H1 (cell line): Measurements from ENCODE around the gene GAP43. TPM values are rescaled to one million over a fixed set of nuclear protein-coding genes. Genes with fewer than 3 reads are reported as not detected.

Experiments
- CTCF ChIA-PET: fragments of 300-600 bp; sonication (Branson Sonifier 250); formaldehyde crosslinking; loops from one replicate; lab custom pipeline; 2021; ENCODE audit not compliant: partially characterized antibody; lab: Charles Lee
- POLR2A ChIA-PET: fragments of 300-600 bp; sonication (Branson Sonifier 250); formaldehyde crosslinking; loops from one replicate; lab custom pipeline; 2021; ENCODE audit warnings: inconsistent platforms; ENCODE audit not compliant: partially characterized antibody; lab: Charles Lee
- DNase-seq, 2 experiments: peaks; one replicate each; pipeline versions ENCODE4 v3.0.0 to v3.0.0-alpha.2; 2010 to 2022; ENCODE audit warnings: low spot score in 2 of 2, low read depth in 1 of 2, mixed read lengths in 1 of 2
- FAIRE-seq: peaks from 2 replicates; lab custom pipeline; 2011; peaks lifted over from hg19 to GRCh38; lab: Jason Lieb, UNC
- H2AFZ ChIP-seq: 2 replicates; pipeline ENCODE4 v1.8.1; 2012; ENCODE audit warnings: low read length, inconsistent platforms
- H2AK5ac ChIP-seq: 2 replicates; pipeline ENCODE4 v1.6.1; 2013; ENCODE audit warnings: low read depth, low read length
- H2BK120ac ChIP-seq: replicated peaks from 2 replicates; pipeline ENCODE3; 2013; ENCODE audit warnings: low read depth, low read length, inconsistent platforms
- H2BK12ac ChIP-seq: 2 replicates; pipeline ENCODE4 v1.6.1; 2013; ENCODE audit warnings: low read depth, low read length
- H2BK15ac ChIP-seq: 2 replicates; pipeline ENCODE4 v1.6.1; 2013; ENCODE audit warnings: low read length
- H2BK20ac ChIP-seq: 2 replicates; pipeline ENCODE4 v1.6.1; 2013; ENCODE audit warnings: low read length
- H2BK5ac ChIP-seq: 2 replicates; pipeline ENCODE4 v1.6.1; 2013; ENCODE audit warnings: low read depth, low read length
- H3K14ac ChIP-seq: 2 replicates; pipeline ENCODE4 v1.6.1; 2013; ENCODE audit warnings: inconsistent platforms; ENCODE audit not compliant: insufficient read length
- H3K18ac ChIP-seq: 2 replicates; pipeline ENCODE4 v1.6.1; 2013; ENCODE audit warnings: low read length; ENCODE audit errors: extremely low read depth
- H3K23ac ChIP-seq: 2 replicates; pipeline ENCODE4 v1.6.1; 2013; ENCODE audit warnings: inconsistent platforms; ENCODE audit not compliant: insufficient read length
- H3K23me2 ChIP-seq: 2 replicates; pipeline ENCODE4 v1.6.1; 2013; ENCODE audit warnings: low read depth, low read length
- H3K27ac ChIP-seq: 2 replicates; pipeline ENCODE4 v1.6.1; 2011; ENCODE audit warnings: low read depth, low read length, inconsistent platforms
- H3K27me3 ChIP-seq, 4 experiments: replicated peaks in 1 of 4; 1 replicate in 1 of 4; 2 replicates in 3 of 4; pipeline versions ENCODE4 v1.6.1 to v1.8.1; 2011 to 2013; ENCODE audit warnings: low read length in 3 of 4, mild to moderate bottlenecking in 3 of 4, inconsistent platforms in 2 of 4, mixed read lengths in 2 of 4, moderate library complexity in 1 of 4; ENCODE audit not compliant: control insufficient read depth in 3 of 4, insufficient read depth in 3 of 4; ENCODE audit errors: extremely low read depth in 1 of 4
- H3K36me3 ChIP-seq, 4 experiments: 2 replicates each; pipeline versions ENCODE4 v1.6.1 to v1.8.1; 2011 to 2013; ENCODE audit warnings: mild to moderate bottlenecking in 4 of 4, low read length in 3 of 4, moderate library complexity in 2 of 4, control low read depth in 1 of 4, inconsistent platforms in 1 of 4; ENCODE audit not compliant: insufficient read depth in 4 of 4, control insufficient read depth in 2 of 4
- H3K4ac ChIP-seq: replicated peaks from 2 replicates; pipeline ENCODE3; 2013; ENCODE audit warnings: low read length, low read depth, mixed read lengths, inconsistent platforms; ENCODE audit not compliant: insufficient read length
- H3K4me1 ChIP-seq, 4 experiments: replicated peaks in 1 of 4; 1 replicate in 1 of 4; 2 replicates in 3 of 4; pipeline versions ENCODE4 v1.6.1 to v1.8.1; 2011 to 2013; ENCODE audit warnings: low read length in 3 of 4, inconsistent platforms in 2 of 4, mixed read lengths in 1 of 4; ENCODE audit not compliant: insufficient read depth in 4 of 4, control insufficient read depth in 3 of 4
- H3K4me2 ChIP-seq, 2 experiments: 2 replicates each; pipeline versions ENCODE4 v1.6.1 to v1.8.1; 2011 to 2013; ENCODE audit warnings: low read depth in 2 of 2, low read length in 2 of 2, control low read depth in 1 of 2, inconsistent platforms in 1 of 2, mild to moderate bottlenecking in 1 of 2; ENCODE audit not compliant: insufficient read depth in 1 of 2
- H3K4me3 ChIP-seq, 4 experiments: fragments of 200-600, 300-600 bp in 1 of 4; sonication (generic), shearing (Covaris generic), sonication (Bioruptor Twin) in 1 of 4; 2 replicates each; pipeline versions ENCODE4 v1.5.1 to v1.8.1; 2011 to 2016; ENCODE audit warnings: low read length in 4 of 4, low read depth in 3 of 4, control low read depth in 2 of 4, inconsistent platforms in 2 of 4, mild to moderate bottlenecking in 2 of 4, mixed read lengths in 1 of 4, moderate library complexity in 1 of 4; ENCODE audit not compliant: insufficient read depth in 2 of 4; ENCODE audit errors: extremely low read depth in 1 of 4
- H3K56ac ChIP-seq: replicated peaks from 2 replicates; pipeline ENCODE3; 2013; ENCODE audit warnings: low read depth, mild to moderate bottlenecking, mixed read lengths, low read length, inconsistent platforms; ENCODE audit not compliant: insufficient read length
- H3K79me1 ChIP-seq: 2 replicates; pipeline ENCODE4 v1.6.1; 2013; ENCODE audit warnings: low read depth, low read length, control low read depth
- H3K79me2 ChIP-seq, 2 experiments: 2 replicates each; pipeline versions ENCODE4 v1.6.1 to v1.8.1; 2012 to 2013; ENCODE audit warnings: low read length in 2 of 2, mild to moderate bottlenecking in 2 of 2, inconsistent platforms in 1 of 2; ENCODE audit not compliant: insufficient read depth in 2 of 2, control insufficient read depth in 1 of 2
- H3K9ac ChIP-seq, 4 experiments: replicated peaks in 1 of 4; 1 replicate in 1 of 4; 2 replicates in 3 of 4; pipeline versions ENCODE4 v1.6.1 to v1.8.1; 2011 to 2013; ENCODE audit warnings: low read depth in 3 of 4, low read length in 3 of 4, control low read depth in 2 of 4, mild to moderate bottlenecking in 2 of 4, moderate library complexity in 2 of 4, inconsistent platforms in 1 of 4; ENCODE audit errors: extremely low read depth in 1 of 4
- H3K9me3 ChIP-seq, 2 experiments: 2 replicates each; pipeline versions ENCODE4 v1.6.1 to v1.8.1; 2012 to 2013; ENCODE audit warnings: mild to moderate bottlenecking in 2 of 2, moderate library complexity in 2 of 2, control low read depth in 1 of 2, inconsistent platforms in 1 of 2, low read depth in 1 of 2, low read length in 1 of 2, mixed read lengths in 1 of 2; ENCODE audit not compliant: insufficient read depth in 2 of 2
- H4K20me1 ChIP-seq, 2 experiments: replicated peaks in 1 of 2; 2 replicates each; pipeline versions ENCODE3 to v1.8.1; 2011 to 2013; ENCODE audit warnings: inconsistent platforms in 2 of 2, low read length in 2 of 2, mild to moderate bottlenecking in 1 of 2; ENCODE audit not compliant: insufficient read depth in 2 of 2, control insufficient read depth in 1 of 2
- H4K5ac ChIP-seq: 2 replicates; pipeline ENCODE4 v1.6.1; 2013; ENCODE audit warnings: low read length, low read depth, mixed read lengths, inconsistent platforms; ENCODE audit not compliant: insufficient read length
- H4K8ac ChIP-seq: 2 replicates; pipeline ENCODE4 v1.8.0; 2013; ENCODE audit warnings: mild to moderate bottlenecking, moderate library complexity, low read length, inconsistent platforms; ENCODE audit not compliant: insufficient read depth; ENCODE audit errors: extremely low read depth
- H4K91ac ChIP-seq: replicated peaks from 2 replicates; pipeline ENCODE3; 2013; ENCODE audit warnings: low read length, mixed read lengths, inconsistent platforms; ENCODE audit not compliant: insufficient read length
- CBX5 ChIP-seq: fragments of 300-800, 300-1000 bp; sonication (generic); IDR thresholded peaks from 2 replicates; pipeline ENCODE4 v1.7.1; 2016; ENCODE audit warnings: antibody characterized with exemption, low read length, low read depth
- JUND ChIP-seq: IDR thresholded peaks from 2 replicates; pipeline ENCODE4 v1.6.1; 2011; ENCODE audit warnings: mild to moderate bottlenecking, improper control_type of control experiment, low read length
- RXRA ChIP-seq: IDR thresholded peaks from 2 replicates; pipeline ENCODE4 v1.6.1; 2011; ENCODE audit warnings: low read depth, mild to moderate bottlenecking, low read length, moderate library complexity; ENCODE audit not compliant: insufficient read depth
- SP1 ChIP-seq: IDR thresholded peaks from 2 replicates; pipeline ENCODE4 v1.6.1; 2011; ENCODE audit warnings: low read depth, low read length
- SUZ12 ChIP-seq: fragments of 200-600 bp; sonication (generic); IDR thresholded peaks from 2 replicates; pipeline ENCODE4 v1.6.1; 2012; ENCODE audit warnings: mild to moderate bottlenecking, inconsistent platforms, low read length, moderate library complexity, mixed read lengths
- WGBS, 2 experiments: shearing (Covaris generic) in 1 of 2; methylation state at CpG; one replicate each; pipeline versions ENCODE4 v1.1.6 to v1.1.7; 2013 to 2015; ENCODE audit warnings: low lambda C conversion rate in 2 of 2, mixed read lengths in 2 of 2, inconsistent platforms in 1 of 2, low coverage in 1 of 2, missing lambda C conversion rate in 1 of 2; ENCODE audit not compliant: insufficient replicate concordance in 2 of 2, insufficient coverage in 1 of 2, insufficient read length in 1 of 2; ENCODE audit errors: extremely low coverage in 1 of 2, missing lambda C conversion rate in 1 of 2; 5-methylcytosine and 5-hydroxymethylcytosine counted together
- polyA plus RNA-seq, 7 experiments: library from polyadenylated mRNA; depleted of rRNA in 3 of 7; stranded (reverse) in 5 of 7; unstranded in 2 of 7; fragments of >200 nt in 5 of 7; fragments of 200-250 nt in 2 of 7; gene quantifications; 1 replicate in 5 of 7; 2 replicates in 1 of 7; 4 replicates in 1 of 7; pipeline versions ENCODE4 v1.2.1 to v1.2.3, GENCODE V29; 2011 to 2013; ENCODE audit warnings: missing spikeins in 2 of 7, mixed read lengths in 2 of 7
- total RNA-seq: library from RNA; stranded (reverse); fragmentation: NEBNext Ultra II Directional; extraction: Animal tissue kit (Norgen Biotek cat#: 25700); gene quantifications from 2 replicates; pipeline ENCODE4 v1.2.1, GENCODE V29; 2021
- TF ChIP-seq, protein P1 (sequence below), 3 experiments: IDR thresholded peaks; 1 replicate in 2 of 3; 2 replicates in 1 of 3; pipeline versions ENCODE4 v1.5.1 to v1.6.1; 2011; ENCODE audit warnings: low read length in 3 of 3, mild to moderate bottlenecking in 3 of 3, inconsistent platforms in 2 of 3, low read depth in 1 of 3, moderate library complexity in 1 of 3; ENCODE audit not compliant: insufficient read depth in 1 of 3; ENCODE audit errors: control extremely low read depth in 1 of 3

The GAP43 gene
- total and polyA plus RNA-seq, 2 of the 8 experiments (the other 6 are each of a cell fraction or from before 2014, with no cell fraction given) = 11.2 to 21.9 TPM

DNA sequence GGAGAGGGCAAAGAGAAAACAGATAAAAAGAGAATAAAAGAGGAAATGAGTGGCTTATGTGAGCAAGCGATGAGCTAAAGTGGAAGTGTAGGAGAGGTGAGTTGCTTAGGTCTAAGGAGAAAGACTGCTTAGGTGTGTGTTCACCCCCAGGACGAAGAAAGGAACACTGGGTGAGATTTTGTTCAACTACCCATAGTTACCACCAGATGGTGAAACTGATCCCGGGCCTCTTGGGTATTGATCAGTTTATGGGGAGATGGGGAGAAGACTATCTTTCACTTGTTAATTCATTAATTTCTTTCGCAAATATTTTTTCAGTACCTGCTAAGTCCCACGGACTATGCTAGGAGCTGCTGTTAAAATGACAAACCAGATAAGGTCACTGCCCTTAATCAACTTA, 33.9 kb downstream of the GAP43 start:
- Histone ChIP-seq H3K79me1 (no peaks in the 10 kb centered on the region), H2AFZ (no peak overlapping the region), H3K79me2 (no peaks in the 10 kb centered on the region), H3K36me3 (no peaks in the 10 kb centered on the region), H3K4me2 (peak overlapping the region in 1 of 2 experiments; percentile 98; a peak in 1 of 4 replicates), H3K27me3 (no peaks in the 10 kb centered on the region), H3K9me3 (no peaks in the 10 kb centered on the region), H2BK15ac (no peak overlapping the region), H3K14ac (no peak overlapping the region), H3K4me3 (no peak overlapping the region), H3K4me1 (peaks cover 5 to 14% (median 10%) of the 10 kb centered on the region in 4 experiments; a peak in 6 of 7 replicates), H3K9ac (no peak overlapping the region), H3K56ac (no peak overlapping the region), H2BK20ac (no peak overlapping the region), H2BK120ac (no peak overlapping the region), H4K20me1 (no peaks in the 10 kb centered on the region), H3K23me2 (peaks cover 4% of the 10 kb centered on the region; the same call in 1 of the 2 replicates), H3K18ac (no peak overlapping the region), H4K5ac (no peak overlapping the region), H3K23ac (no peak overlapping the region), H2AK5ac (no peak overlapping the region), H2BK5ac (no peak overlapping the region), H4K8ac (no peak overlapping the region), H4K91ac (no peak overlapping the region), H2BK12ac (no peak overlapping the region), H3K27ac (no peak overlapping the region), H3K4ac (no peak overlapping the region)
- CTCF ChIA-PET = interaction anchor here (0.8 to 2.9 kb wide), 5 partner anchors 11 to 36 kb away, joined by 3 to 14 read pairs (median 6); partner anchors contain the start of gene GAP43
- WGBS, 2 experiments = 74% methylated on average over 5 of the region's 5 CpGs; no CpG with 5 or more reads in 1 of the 2 experiments
- FAIRE-seq (no peak), DNase-seq (no peak)
- POLR2A ChIA-PET = interaction anchor here (0.9 to 1.4 kb wide), 3 partner anchors 9 to 99 kb away, joined by 3 read pairs; no protein-coding TSS in a partner anchor
- TF ChIP-seq CBX5 = no peak
- TF ChIP-seq, protein P1, sequence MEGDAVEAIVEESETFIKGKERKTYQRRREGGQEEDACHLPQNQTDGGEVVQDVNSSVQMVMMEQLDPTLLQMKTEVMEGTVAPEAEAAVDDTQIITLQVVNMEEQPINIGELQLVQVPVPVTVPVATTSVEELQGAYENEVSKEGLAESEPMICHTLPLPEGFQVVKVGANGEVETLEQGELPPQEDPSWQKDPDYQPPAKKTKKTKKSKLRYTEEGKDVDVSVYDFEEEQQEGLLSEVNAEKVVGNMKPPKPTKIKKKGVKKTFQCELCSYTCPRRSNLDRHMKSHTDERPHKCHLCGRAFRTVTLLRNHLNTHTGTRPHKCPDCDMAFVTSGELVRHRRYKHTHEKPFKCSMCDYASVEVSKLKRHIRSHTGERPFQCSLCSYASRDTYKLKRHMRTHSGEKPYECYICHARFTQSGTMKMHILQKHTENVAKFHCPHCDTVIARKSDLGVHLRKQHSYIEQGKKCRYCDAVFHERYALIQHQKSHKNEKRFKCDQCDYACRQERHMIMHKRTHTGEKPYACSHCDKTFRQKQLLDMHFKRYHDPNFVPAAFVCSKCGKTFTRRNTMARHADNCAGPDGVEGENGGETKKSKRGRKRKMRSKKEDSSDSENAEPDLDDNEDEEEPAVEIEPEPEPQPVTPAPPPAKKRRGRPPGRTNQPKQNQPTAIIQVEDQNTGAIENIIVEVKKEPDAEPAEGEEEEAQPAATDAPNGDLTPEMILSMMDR (IDR thresholded peaks at IDR 0.05; ENCODE audit: control extremely low read depth in 1 of 3, insufficient read depth in 1 of 3, low read depth in 1 of 3, low read length in 3 of 3) = peak in 1 of 3 experiments; percentile 21; a peak in 2 of 4 replicates
- no peak for TF ChIP-seq SUZ12
- TF ChIP-seq RXRA = no peak
- TF ChIP-seq SP1 = no peak
- TF ChIP-seq JUND = no peak
